ENCODE measurements around the gene FMNL2. TPM values are rescaled to one million over a fixed set of nuclear protein-coding genes. Genes with fewer than 3 reads are reported as not detected.

FMNL2 gene
- polyA plus RNA-seq, 3 donors: 0.28 to 3.2 (median 0.71) TPM

- WGBS (ENCODE audit: insufficient coverage): no CpG with 5 or more reads among the region's 1 CpG
- no peak overlapping the region for H3K9ac ChIP-seq (ENCODE audit: insufficient read depth, low read length, poor library complexity, severe bottlenecking)
- DNase-seq: no peak
- H2AFZ ChIP-seq (ENCODE audit: insufficient read depth, low read depth, low read length, poor library complexity, severe bottlenecking): no peak overlapping the region
- H3K4me3 ChIP-seq (replicated peaks in 1 of 3; ENCODE audit: low read depth in 2 of 3, low read length in 3 of 3): no peak overlapping the region
- no peaks in the 10 kb centered on the region for H3K27me3 ChIP-seq (ENCODE audit: control insufficient read depth in 2 of 2, insufficient read depth in 2 of 2, low read length in 2 of 2)
- TF ChIP-seq CTCF (IDR thresholded peaks at IDR 0.05): no peak
- H3K4me3 Mint-ChIP-seq: no peak overlapping the region
- no peaks in the 10 kb centered on the region for H3K4me1 ChIP-seq (ENCODE audit: control insufficient read depth in 1 of 2, insufficient read depth in 2 of 2, low read length in 2 of 2)
- H3K4me1 Mint-ChIP-seq: peaks cover 5% of the 10 kb centered on the region
- peaks cover 0 to 2% (median 0%) of the 10 kb centered on the region in 3 donors for H3K27me3 Mint-ChIP-seq (ENCODE audit: low read depth in 3 of 3)
- H3K36me3 Mint-ChIP-seq: no peaks in the 10 kb centered on the region
- H3K27ac ChIP-seq (ENCODE audit: low read depth in 1 of 2, low read length in 2 of 2): no peak overlapping the region
- intact Hi-C loops (cut with micrococcal nuclease): no loop called here
- H3K79me2 ChIP-seq (ENCODE audit: insufficient read depth, low read length): no peaks in the 10 kb centered on the region
- H3K36me3 ChIP-seq (replicated peaks in 1 of 2; ENCODE audit: control insufficient read depth in 1 of 2, insufficient read depth in 2 of 2, low read length in 2 of 2): no peaks in the 10 kb centered on the region
- H3K9me3 ChIP-seq (replicated peaks in 1 of 2; ENCODE audit: control insufficient read depth in 1 of 2, insufficient read depth in 1 of 2, low read length in 2 of 2): no peaks in the 10 kb centered on the region
- no peaks in the 10 kb centered on the region for H3K9me3 Mint-ChIP-seq
- no peaks in the 10 kb centered on the region for H4K20me1 ChIP-seq (ENCODE audit: insufficient read depth, low read length)
- no peak overlapping the region for H3K27ac Mint-ChIP-seq
- no peak overlapping the region for H3K4me2 ChIP-seq (replicated peaks; ENCODE audit: extremely low read depth, low read length, poor library complexity, severe bottlenecking)
These were observed 218.5 kb downstream of the FMNL2 start for GRCh38 chr2:152553518-152553917.

GRCh38 chr2:152555048-152555447, 220.1 kb downstream of the FMNL2 start:
- H3K4me2 ChIP-seq (replicated peaks; ENCODE audit: extremely low read depth, low read length, poor library complexity, severe bottlenecking): no peak overlapping the region
- no CpG with 5 or more reads among the region's 2 CpGs for WGBS (ENCODE audit: insufficient coverage)
- Mint-ChIP-seq H3K4me3 (no peak overlapping the region), H3K27ac (no peak overlapping the region), H3K4me1 (peaks cover 5% of the 10 kb centered on the region), H3K9me3 (no peaks in the 10 kb centered on the region), H3K36me3 (no peaks in the 10 kb centered on the region), H3K27me3 (ENCODE audit: low read depth in 3 of 3) (peaks cover 0 to 4% (median 0%) of the 10 kb centered on the region in 3 donors)
- H3K27ac ChIP-seq (ENCODE audit: low read depth in 1 of 2, low read length in 2 of 2): no peak overlapping the region
- intact Hi-C loops (cut with micrococcal nuclease): no loop called here
- H3K36me3 ChIP-seq (replicated peaks in 1 of 2; ENCODE audit: control insufficient read depth in 1 of 2, insufficient read depth in 2 of 2, low read length in 2 of 2): no peaks in the 10 kb centered on the region
- no peaks in the 10 kb centered on the region for H3K4me1 ChIP-seq (ENCODE audit: control insufficient read depth in 1 of 2, insufficient read depth in 2 of 2, low read length in 2 of 2)
- H3K4me3 ChIP-seq (replicated peaks in 1 of 3; ENCODE audit: low read depth in 2 of 3, low read length in 3 of 3): no peak overlapping the region
- H3K9me3 ChIP-seq (replicated peaks in 1 of 2; ENCODE audit: control insufficient read depth in 1 of 2, insufficient read depth in 1 of 2, low read length in 2 of 2): no peaks in the 10 kb centered on the region
- DNase-seq: no peak
- no peak overlapping the region for H3K9ac ChIP-seq (ENCODE audit: insufficient read depth, low read length, poor library complexity, severe bottlenecking)
- H2AFZ ChIP-seq (ENCODE audit: insufficient read depth, low read depth, low read length, poor library complexity, severe bottlenecking): no peak overlapping the region
- TF ChIP-seq CTCF (IDR thresholded peaks at IDR 0.05): no peak
- no peaks in the 10 kb centered on the region for H3K27me3 ChIP-seq (ENCODE audit: control insufficient read depth in 2 of 2, insufficient read depth in 2 of 2, low read length in 2 of 2)
- no peaks in the 10 kb centered on the region for H4K20me1 ChIP-seq (ENCODE audit: insufficient read depth, low read length)
- H3K79me2 ChIP-seq (ENCODE audit: insufficient read depth, low read length): no peaks in the 10 kb centered on the region
